Measurements from ENCODE around the gene TSPAN3.

TSPAN3 gene

GRCh38 chr15:77012117-77012712, 58.7 kb downstream of the TSPAN3 start:
- DNase-seq (ENCODE audit: low read depth in 4 of 4, low spot score in 1 of 4): no peak

- DNase-seq (ENCODE audit: low read depth in 4 of 4, low spot score in 1 of 4): no peak
These were observed 60.1 kb downstream of the TSPAN3 start for GRCh38 chr15:77010857-77011256.

DNA sequence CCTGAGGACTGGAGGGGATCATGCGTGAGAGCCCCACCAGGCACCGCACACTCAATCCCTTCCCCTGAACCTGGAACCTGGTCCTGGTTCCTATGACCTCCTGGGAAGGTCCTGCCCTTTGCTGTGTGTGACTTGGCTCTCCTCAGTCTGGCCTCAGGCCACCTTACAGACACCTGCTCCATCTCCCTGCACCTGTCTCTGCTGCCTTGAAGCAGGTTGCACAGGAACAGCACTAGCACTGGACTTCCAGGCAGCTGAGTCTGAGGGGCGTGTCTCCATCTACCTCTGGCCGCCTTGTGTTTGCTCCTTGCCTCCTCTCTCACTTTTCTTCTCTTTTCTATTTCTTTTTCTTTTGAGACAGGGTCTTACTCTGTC, 60.6 kb downstream of the TSPAN3 start:
- no peak for DNase-seq (ENCODE audit: low read depth in 4 of 4, low spot score in 1 of 4)

GRCh38 chr15:77009646-77010311, 61.1 kb downstream of the TSPAN3 start:
- DNase-seq (ENCODE audit: low read depth in 4 of 4, low spot score in 1 of 4): no peak

- no peak for DNase-seq (ENCODE audit: low read depth in 4 of 4, low spot score in 1 of 4)
These were observed 61.7 kb downstream of the TSPAN3 start for GRCh38 chr15:77009176-77009575.

DNA sequence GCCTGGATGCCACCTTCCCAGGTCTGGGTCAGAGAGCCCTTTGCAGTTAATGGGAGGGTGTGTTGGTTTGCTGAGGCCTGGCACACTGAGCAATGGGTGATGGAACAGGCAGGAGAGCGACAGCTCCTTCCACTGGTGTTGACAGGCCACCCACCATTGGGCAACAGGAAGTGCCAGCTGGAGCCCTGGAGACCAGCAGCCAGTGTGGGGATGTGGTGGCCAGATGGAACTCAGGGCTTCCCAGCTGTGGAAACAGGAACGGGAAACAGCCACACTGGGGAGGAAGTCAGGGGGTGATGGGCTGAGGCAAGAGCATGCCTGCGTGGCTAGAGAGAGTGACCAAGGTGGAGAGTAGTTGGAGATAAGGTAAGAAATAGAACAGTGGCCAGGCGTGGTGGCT, 66.7 kb downstream of the TSPAN3 start:
- no peak for DNase-seq (ENCODE audit: low read depth in 4 of 4, low spot score in 1 of 4)

DNA sequence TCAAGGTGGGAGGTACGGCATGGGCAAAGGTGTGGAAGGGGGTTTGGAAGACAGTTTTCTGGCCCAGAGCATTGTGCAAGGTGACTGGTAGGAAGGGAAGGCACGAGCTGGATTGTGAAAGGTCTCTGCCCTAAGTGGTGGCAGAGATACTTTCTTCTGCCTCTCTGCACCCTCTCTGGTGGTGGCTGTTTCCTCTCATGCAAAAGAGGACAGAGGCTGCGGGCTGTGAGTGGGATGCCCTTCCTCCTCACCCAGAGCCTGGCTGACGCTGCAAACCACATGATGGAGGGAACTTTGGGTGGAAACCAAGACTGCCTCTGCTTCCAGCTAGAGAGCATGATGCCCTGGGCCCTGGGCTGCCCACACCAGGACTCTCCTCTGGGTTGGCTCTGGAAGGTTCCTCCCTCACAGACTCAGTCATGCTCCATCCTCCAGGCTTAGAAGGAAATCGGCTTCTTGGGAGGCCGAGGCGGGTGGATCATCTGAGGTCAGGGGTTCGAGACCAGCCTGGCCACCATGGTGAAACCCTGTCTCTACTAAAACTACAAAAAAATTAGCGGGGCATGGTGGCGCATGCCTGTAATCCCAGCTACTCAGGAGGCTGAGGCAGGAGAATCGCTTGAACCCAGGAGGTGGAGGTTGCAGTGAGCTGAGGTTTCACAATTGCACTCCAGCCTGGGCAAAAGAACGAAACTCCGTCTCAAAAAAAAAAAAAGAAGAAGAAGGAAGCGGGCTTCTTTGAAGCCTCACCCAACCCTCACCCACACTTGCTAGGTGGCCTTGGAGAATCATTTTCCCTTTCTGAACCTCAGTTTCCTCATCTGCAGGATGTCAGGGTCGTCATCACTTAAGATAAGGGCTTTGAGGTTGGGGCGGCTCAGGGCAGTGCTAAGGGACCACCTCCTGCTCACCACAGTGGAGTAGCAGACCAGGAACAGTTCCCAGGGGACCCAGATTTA, 67.7 kb downstream of the TSPAN3 start:
- DNase-seq (ENCODE audit: low read depth in 4 of 4, low spot score in 1 of 4): peak in 2 of 4 experiments; percentile 44 to 71

DNA sequence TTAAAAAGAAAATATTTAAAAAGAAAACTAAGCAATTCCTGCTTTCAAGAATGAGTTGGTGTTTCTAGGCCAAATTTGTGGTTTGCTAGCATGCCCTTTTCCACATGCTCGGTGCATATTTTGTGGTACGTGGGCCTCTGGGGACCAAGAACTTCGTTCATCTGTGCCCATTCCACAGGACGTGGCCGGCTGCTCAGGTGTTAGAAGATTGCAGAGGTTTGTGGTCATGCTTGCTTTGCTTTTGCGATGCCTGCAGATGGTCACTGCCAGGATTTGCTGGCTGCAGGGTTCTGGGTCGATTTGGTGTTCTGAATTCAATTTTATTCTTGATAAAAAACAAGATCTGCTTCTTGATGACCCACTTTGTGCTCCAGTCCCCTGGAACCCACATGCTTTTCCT, 68.5 kb downstream of the TSPAN3 start:
- no peak for DNase-seq (ENCODE audit: low read depth in 4 of 4, low spot score in 1 of 4)

DNA sequence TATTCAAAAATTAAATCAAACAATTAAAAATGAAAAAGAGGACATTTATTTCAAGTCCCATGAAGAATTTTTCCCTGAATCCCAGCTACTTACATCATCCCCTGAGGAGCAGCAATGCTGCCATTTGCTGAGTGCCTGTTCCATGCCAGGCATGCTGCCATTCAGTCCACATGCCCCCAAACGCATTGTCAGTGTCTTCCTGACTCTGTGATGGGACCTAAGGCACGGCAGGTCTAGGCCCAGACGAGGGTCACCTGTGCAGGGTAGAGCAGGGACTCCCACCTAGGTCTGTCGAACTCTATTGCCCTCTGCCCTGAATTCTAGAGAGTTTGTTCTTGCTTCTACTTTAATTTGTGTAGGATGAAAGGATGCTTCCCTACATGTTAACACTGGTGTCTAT, 68.9 kb downstream of the TSPAN3 start:
- no peak for DNase-seq (ENCODE audit: low read depth in 4 of 4, low spot score in 1 of 4)

GRCh38 chr15:77001351-77001750, 69.6 kb downstream of the TSPAN3 start:
- DNase-seq (ENCODE audit: low read depth in 4 of 4, low spot score in 1 of 4): no peak

DNA sequence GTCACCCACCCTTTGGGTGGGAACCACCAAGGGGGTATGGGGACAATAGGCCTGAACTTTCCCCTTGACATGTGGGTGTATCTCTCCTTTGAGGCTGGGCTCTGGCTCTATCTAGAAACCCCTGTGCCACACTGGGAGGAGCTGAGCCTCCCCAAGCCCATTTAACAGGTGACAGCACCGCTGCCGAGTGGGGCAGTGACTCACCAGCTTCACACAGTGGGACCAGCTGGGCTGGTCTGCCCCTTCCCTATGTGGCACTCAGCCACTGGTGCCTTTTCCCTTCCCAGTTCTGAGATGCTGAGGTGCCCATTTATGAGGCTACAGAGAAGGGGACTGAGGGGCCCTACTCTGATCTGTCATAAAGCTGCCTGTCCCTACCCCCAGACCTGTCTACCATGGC, 70.9 kb downstream of the TSPAN3 start:
- no peak for DNase-seq (ENCODE audit: low read depth in 4 of 4, low spot score in 1 of 4)

DNA sequence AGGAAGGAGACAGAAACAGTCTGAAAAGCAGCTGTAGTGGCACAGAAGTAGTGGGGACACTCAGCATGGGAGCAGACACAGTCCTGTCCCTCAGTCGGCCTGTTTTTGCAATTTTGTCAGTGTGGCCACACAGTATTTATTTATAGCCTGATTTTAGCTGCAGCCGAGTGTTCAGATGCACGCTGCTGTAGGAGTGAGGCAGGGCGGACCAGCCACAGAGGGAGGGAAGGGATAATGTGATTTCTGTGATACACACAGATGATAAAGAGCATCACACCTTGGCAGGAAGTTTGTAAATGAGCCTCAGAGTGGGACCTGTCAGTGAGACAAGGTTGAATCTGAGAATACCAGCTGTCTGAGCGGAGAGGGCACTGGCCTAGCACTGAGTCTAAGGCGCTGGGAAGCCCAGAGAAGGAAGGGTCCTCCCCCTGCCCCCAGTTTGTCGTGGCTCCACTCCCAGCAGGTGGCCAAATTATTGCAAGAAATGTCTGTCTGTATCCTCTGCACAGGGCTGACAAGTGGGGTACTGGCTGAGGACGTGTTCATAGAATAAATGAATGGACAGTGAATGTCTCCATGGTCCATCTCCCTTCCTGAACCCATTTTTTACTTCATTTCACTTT, 72.1 kb downstream of the TSPAN3 start:
- DNase-seq (ENCODE audit: low read depth in 4 of 4, low spot score in 1 of 4): no peak

DNA sequence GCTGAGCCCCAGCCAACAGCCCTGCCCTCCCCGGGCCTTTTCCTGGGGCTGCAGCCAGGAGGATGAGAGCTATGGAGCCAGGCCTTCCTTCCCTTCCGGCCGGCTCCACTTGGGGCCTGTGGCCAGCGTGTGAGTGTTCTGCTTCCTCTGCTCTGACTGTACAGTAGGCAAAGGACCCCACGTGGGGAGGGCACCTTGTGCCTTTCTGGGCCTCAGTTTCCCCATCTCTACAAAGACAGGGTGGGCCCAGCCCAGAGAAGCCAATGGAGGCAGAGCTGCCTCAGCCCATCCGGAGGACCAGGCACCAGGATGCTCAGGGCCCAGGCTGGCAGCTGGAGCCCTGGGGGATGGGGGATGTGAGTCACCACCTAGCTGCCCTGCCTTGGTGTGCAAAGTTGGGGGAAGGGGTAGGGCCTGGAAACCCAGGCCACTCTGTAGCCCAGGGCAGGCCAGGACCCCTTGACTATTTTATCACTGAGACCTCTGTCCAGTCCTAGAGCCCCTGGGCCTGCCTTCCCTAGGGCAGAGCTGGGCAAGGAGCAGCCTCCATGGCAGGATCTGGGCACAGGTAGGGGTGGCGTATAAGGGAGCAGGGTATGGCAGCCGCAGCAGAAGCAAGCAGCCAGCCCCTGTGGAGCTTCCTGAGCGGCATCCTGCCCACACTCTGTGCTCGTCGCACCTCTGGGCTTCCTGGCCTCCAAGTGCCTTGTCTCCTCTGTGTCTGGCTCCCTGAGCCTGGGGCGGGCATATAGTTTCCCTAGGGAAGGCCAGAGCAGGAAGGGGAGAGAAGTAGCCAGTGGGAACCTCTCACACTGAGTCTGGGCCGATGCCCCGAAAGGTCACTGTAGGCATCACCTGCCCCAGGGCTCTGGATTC, 74.1 kb downstream of the TSPAN3 start:
- peak in 1 of 4 experiments; percentile 54 for DNase-seq (ENCODE audit: low read depth in 4 of 4, low spot score in 1 of 4)

GRCh38 chr15:76996076-76996525, 74.8 kb downstream of the TSPAN3 start:
- DNase-seq (ENCODE audit: low read depth in 4 of 4, low spot score in 1 of 4): no peak

DNA sequence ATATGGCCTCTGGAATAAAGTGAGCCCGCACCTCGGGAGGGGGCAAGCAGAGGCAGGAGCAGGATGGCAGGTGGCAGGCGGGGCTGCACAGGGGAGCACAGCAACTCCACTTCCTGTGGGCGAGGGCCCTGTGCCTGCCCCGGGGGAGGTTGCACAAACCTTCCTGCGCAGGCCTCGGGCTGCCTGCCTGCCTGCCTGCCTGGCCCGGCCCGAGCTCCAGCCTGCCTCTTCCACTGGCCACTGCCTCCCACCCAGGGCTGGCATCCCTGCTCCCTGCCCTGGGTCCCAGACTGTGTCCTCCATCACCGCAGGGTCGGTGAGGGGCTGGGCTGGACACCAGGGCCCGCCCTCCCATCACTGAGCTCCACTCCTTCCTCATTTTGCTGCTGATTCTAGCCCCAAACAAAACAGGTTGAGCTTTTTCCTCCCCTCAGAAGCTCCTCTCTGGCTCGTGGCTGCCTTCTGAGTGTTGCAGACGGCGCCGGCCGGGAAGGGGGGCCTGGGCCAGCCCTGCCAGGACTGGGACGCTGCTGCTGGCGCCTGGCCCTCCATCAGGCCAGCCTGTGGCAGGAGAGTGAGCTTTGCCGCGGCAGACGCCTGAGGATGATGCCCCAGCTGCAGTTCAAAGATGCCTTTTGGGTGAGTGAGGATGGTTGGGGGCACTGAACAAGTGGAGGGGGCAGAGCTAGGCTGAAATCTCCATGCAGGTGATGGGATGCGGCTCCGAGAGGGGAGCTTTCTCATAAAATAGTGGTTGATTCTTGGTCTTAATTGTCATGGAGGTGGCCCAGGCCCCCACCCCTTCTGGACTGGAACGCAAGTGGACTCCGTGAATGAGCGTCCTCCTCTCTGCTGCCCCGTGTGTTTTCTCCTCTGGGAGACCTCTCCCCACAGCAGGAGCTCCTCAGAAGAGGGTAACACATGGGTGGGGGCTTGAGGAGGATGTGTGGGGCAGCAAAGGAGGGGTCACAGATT, 75.7 kb downstream of the TSPAN3 start, which contains the start of gene PSTPIP1:
Gene PSTPIP1, plus strand, starts transcription at position 156 of the 975 bp plus-strand sequence. Its CDS starts 448 bp downstream, at position 604.
- peak in 1 of 4 experiments; percentile 67 for DNase-seq (ENCODE audit: low read depth in 4 of 4, low spot score in 1 of 4)

- DNase-seq (ENCODE audit: low read depth in 4 of 4, low spot score in 1 of 4): no peak
These were observed 76.4 kb downstream of the TSPAN3 start for GRCh38 chr15:76994496-76994895.

- DNase-seq (ENCODE audit: low read depth in 4 of 4, low spot score in 1 of 4): peak in 2 of 4 experiments; percentile 50 to 59
These were observed 76.9 kb downstream of the TSPAN3 start for GRCh38 chr15:76994001-76994400.

GRCh38 chr15:76993114-76993725, 77.7 kb downstream of the TSPAN3 start:
- no peak for DNase-seq (ENCODE audit: low read depth in 4 of 4, low spot score in 1 of 4)

Measured in stimulated activated CD4-positive, alpha-beta T cell treated with anti-CD3 and anti-CD28 coated beads, Interleukin-1b, Interleukin-23, amount 100 ng/mL, for 24 hours (primary cell).